GM19025 (cell line): ENCODE measurements around the gene UBE3C.

Experiments
- ATAC-seq: cut with Tn5 transposase; IDR thresholded peaks from one replicate; pipeline ENCODE4 v1.9.1; 2021; ENCODE audit warnings: mild to moderate bottlenecking, low read depth, moderate library complexity; ENCODE audit not compliant: unreplicated experiment

Gene UBE3C

GRCh38 chr7:157168571-157168970, 29.8 kb downstream of the UBE3C start:
- ATAC-seq = no peak

- no peak for ATAC-seq
Observed at GRCh38 chr7:157176771-157177170, 38.0 kb downstream of the UBE3C start.

- no peak for ATAC-seq
Observed at GRCh38 chr7:157177333-157177982, 38.7 kb downstream of the UBE3C start.

- peak; percentile 66 for ATAC-seq
Observed at GRCh38 chr7:157177983-157178381, 39.3 kb downstream of the UBE3C start.

GRCh38 chr7:157183832-157184231, 45.1 kb downstream of the UBE3C start:
- no peak for ATAC-seq

- no peak for ATAC-seq
Observed at GRCh38 chr7:157188091-157188665, 49.5 kb downstream of the UBE3C start.

GRCh38 chr7:157189405-157189804, 50.7 kb downstream of the UBE3C start:
- ATAC-seq = no peak

- ATAC-seq = no peak
Observed at GRCh38 chr7:157192861-157193260, 54.1 kb downstream of the UBE3C start.

GRCh38 chr7:157193274-157193673, 54.5 kb downstream of the UBE3C start:
- no peak for ATAC-seq

- ATAC-seq = no peak
Observed at GRCh38 chr7:157194948-157195347, 56.2 kb downstream of the UBE3C start.

GRCh38 chr7:157195868-157196267, 57.1 kb downstream of the UBE3C start:
- ATAC-seq = no peak

GRCh38 chr7:157204134-157204533, 65.4 kb downstream of the UBE3C start:
- no peak for ATAC-seq

- no peak for ATAC-seq
Observed at GRCh38 chr7:157205438-157205837, 66.7 kb downstream of the UBE3C start.

- no peak for ATAC-seq
Observed at GRCh38 chr7:157208571-157209413, 70.1 kb downstream of the UBE3C start.

- no peak for ATAC-seq
Observed at GRCh38 chr7:157210682-157211081, 72.0 kb downstream of the UBE3C start.

GRCh38 chr7:157211690-157212089, 73.0 kb downstream of the UBE3C start:
- no peak for ATAC-seq

GRCh38 chr7:157219154-157219553, 80.4 kb downstream of the UBE3C start:
- no peak for ATAC-seq

GRCh38 chr7:157220916-157221569, 82.3 kb downstream of the UBE3C start:
- no peak for ATAC-seq

GRCh38 chr7:157222687-157223086, 84.0 kb downstream of the UBE3C start:
- ATAC-seq = no peak

- ATAC-seq = no peak
Observed at GRCh38 chr7:157224627-157225026, 85.9 kb downstream of the UBE3C start.

GRCh38 chr7:157228864-157229422, 90.2 kb downstream of the UBE3C start:
- no peak for ATAC-seq
